Breast epithelium (tissue), 3 donors: ENCODE measurements around the gene ZNF648.

Source experiments
- POLR2A ChIP-seq: fragments of 450-650 bp; IDR thresholded peaks from one replicate; pipeline ENCODE4 v1.6.1; 2016; ENCODE audit warnings: antibody characterized with exemption, mild to moderate bottlenecking, moderate library complexity
- POLR2AphosphoS5 ChIP-seq, 3 donors: sonication (generic); formaldehyde crosslinking; IDR thresholded peaks; one replicate each; pipeline ENCODE4 v1.6.1; 2017; ENCODE audit warnings: antibody characterized with exemption in 3 of 3
- TF ChIP-seq, protein P1 (sequence below), 3 donors: fragments of 450-650 bp; IDR thresholded peaks; one replicate each; pipeline ENCODE4 v1.5.1; 2016 to 2017; ENCODE audit warnings: antibody characterized with exemption in 3 of 3, mild to moderate bottlenecking in 3 of 3, moderate library complexity in 3 of 3

DNA sequence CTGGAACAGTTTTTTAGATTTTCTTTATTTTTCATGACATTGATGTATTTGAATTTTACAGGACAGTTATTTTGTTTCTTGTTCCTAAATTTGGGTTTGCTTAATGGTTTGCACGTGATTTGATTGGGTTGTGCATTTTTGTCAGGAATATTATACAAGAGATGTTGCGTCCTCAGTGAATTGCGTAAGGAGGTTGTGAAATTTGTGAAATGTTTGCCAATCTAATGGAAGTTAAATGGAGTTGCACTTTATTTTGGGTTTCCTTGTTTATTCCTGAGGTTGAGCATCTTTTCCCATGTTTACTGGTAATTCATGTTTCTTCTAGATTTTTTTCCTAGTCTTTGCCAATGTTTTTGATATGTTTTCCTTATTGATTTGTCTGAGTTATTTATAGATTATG is 19.9 kb downstream of the ZNF648 start:
- TF ChIP-seq, protein P1, sequence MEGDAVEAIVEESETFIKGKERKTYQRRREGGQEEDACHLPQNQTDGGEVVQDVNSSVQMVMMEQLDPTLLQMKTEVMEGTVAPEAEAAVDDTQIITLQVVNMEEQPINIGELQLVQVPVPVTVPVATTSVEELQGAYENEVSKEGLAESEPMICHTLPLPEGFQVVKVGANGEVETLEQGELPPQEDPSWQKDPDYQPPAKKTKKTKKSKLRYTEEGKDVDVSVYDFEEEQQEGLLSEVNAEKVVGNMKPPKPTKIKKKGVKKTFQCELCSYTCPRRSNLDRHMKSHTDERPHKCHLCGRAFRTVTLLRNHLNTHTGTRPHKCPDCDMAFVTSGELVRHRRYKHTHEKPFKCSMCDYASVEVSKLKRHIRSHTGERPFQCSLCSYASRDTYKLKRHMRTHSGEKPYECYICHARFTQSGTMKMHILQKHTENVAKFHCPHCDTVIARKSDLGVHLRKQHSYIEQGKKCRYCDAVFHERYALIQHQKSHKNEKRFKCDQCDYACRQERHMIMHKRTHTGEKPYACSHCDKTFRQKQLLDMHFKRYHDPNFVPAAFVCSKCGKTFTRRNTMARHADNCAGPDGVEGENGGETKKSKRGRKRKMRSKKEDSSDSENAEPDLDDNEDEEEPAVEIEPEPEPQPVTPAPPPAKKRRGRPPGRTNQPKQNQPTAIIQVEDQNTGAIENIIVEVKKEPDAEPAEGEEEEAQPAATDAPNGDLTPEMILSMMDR (IDR thresholded peaks at IDR 0.05) = no peak
- TF ChIP-seq POLR2A (no peak), POLR2AphosphoS5 (IDR thresholded peaks at IDR 0.05) (no peak)
